Measurements from ENCODE around the gene GADD45G. TPM values are rescaled to one million over a fixed set of nuclear protein-coding genes. Genes with fewer than 3 reads are reported as not detected.

Gene GADD45G
- total RNA-seq, 1 experiment from 2014 or later: 7.7 TPM

DNA sequence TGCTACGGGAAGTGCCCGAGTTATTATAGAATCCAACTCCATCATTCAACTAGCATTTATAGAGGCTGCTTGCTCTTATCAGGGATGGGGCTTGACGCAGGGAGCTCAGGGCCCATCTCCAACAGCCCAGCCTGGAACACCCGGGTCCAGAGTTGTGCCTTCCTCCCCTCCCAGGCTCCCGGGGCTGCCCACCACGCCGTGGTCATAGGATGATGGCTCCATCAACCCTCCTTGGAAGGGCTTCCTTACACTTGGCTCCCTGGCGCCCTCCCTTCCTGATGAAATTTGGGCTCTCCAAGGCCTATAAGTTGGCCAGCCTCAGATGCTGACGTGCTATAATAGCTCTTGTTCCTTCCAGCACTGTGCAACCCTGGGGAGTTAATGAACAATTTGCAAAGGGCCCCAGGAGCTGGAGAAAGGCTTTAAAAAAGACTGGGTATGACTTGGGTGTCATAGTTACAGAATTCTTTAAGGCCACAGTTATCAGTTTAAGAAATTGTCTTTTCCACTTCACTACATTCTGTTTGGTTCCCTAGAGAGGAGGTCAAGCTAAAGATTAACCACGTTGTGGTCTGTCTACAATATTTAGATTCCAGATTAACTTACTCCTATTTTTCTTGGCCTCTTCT lies 42.5 kb upstream of the GADD45G start:
- no peak overlapping the region for H3K4me3 Mint-ChIP-seq
- no peak overlapping the region for H2BK120ac ChIP-seq (ENCODE audit: low read depth, low read length, poor library complexity, severe bottlenecking)
- H3K23ac ChIP-seq (ENCODE audit: insufficient read length, low read depth, low read length): no peak overlapping the region
- TF ChIP-seq CTCF (conservative IDR thresholded peaks at IDR 0.05): no peak
- peaks cover 10 to 15% of the 10 kb centered on the region in 2 experiments; a peak in 3 of 4 replicates for H3K4me1 Mint-ChIP-seq
- no peak overlapping the region for H2BK15ac ChIP-seq (ENCODE audit: low read depth, low read length)
- H3K14ac ChIP-seq (ENCODE audit: insufficient read depth, low read length): no peak overlapping the region
- peaks cover 3% of the 10 kb centered on the region in 2 experiments; a peak in 2 of 5 replicates for H3K9me3 Mint-ChIP-seq
- H4K8ac ChIP-seq (replicated peaks; ENCODE audit: insufficient read length, low read depth, low read length): no peak overlapping the region
- no peaks in the 10 kb centered on the region for H3K79me2 ChIP-seq (ENCODE audit: insufficient read depth, low read length)
- no peak overlapping the region for H3K4ac ChIP-seq (ENCODE audit: low read depth, low read length)
- H4K5ac ChIP-seq (ENCODE audit: insufficient read length, low read depth, low read length): no peak overlapping the region
- DNase-seq: no peak
- H3K18ac ChIP-seq (ENCODE audit: insufficient read length, low read depth, low read length): no peak overlapping the region
- H3K23me2 ChIP-seq (ENCODE audit: insufficient read length, low read depth, low read length, poor library complexity, severe bottlenecking): no peaks in the 10 kb centered on the region
- no peak overlapping the region for H2BK12ac ChIP-seq (ENCODE audit: insufficient read length, low read depth, low read length)
- no peaks in the 10 kb centered on the region for H3K27me3 ChIP-seq (ENCODE audit: insufficient read depth, low read length)
- H2BK5ac ChIP-seq (ENCODE audit: insufficient read length, low read length): no peak overlapping the region
- no peak overlapping the region for H2BK20ac ChIP-seq (ENCODE audit: low read depth, low read length, poor library complexity, severe bottlenecking)
- H3K4me1 ChIP-seq (ENCODE audit: insufficient read depth, low read length): no peaks in the 10 kb centered on the region
- H4K20me1 ChIP-seq (ENCODE audit: control insufficient read depth, insufficient read depth, insufficient read length): no peaks in the 10 kb centered on the region
- no peak overlapping the region for H2AFZ ChIP-seq (ENCODE audit: low read length)
- no peak overlapping the region for H3K27ac ChIP-seq (ENCODE audit: insufficient read length, low read depth, low read length)
- H3T11ph ChIP-seq (ENCODE audit: low read length): no peak overlapping the region
- H4K91ac ChIP-seq (ENCODE audit: insufficient read length, low read depth, low read length): no peak overlapping the region
- H3K9ac ChIP-seq (ENCODE audit: extremely low read depth, insufficient read length, low read length): no peak overlapping the region
- no peak overlapping the region for H3K27ac Mint-ChIP-seq
- no peaks in the 10 kb centered on the region for H3K9me3 ChIP-seq (ENCODE audit: control insufficient read depth, low read depth, low read length)
- no peaks in the 10 kb centered on the region for H3K79me1 ChIP-seq (ENCODE audit: insufficient read depth, low read depth, low read length, poor library complexity, severe bottlenecking)
- no CpG with 5 or more reads among the region's 10 CpGs for WGBS (ENCODE audit: extremely low coverage, insufficient read length, low lambda C conversion rate)
- peaks cover 9% of the 10 kb centered on the region for H3K27me3 Mint-ChIP-seq (ENCODE audit: low read depth)
- no peak overlapping the region for H2AK5ac ChIP-seq (ENCODE audit: insufficient read length, low read length)
- H3K56ac ChIP-seq (ENCODE audit: insufficient read length, low read depth, low read length): no peak overlapping the region
- no peak overlapping the region for H3K4me2 ChIP-seq (ENCODE audit: insufficient read depth, insufficient read length, low read length)
- peaks cover 0 to 4% (median 2%) of the 10 kb centered on the region in 3 experiments; a peak in 4 of 7 replicates for H3K36me3 Mint-ChIP-seq (ENCODE audit: insufficient read depth in 1 of 3, low read depth in 3 of 3)
